ENCODE measurements around the gene GJA1.

GJA1 gene

DNA sequence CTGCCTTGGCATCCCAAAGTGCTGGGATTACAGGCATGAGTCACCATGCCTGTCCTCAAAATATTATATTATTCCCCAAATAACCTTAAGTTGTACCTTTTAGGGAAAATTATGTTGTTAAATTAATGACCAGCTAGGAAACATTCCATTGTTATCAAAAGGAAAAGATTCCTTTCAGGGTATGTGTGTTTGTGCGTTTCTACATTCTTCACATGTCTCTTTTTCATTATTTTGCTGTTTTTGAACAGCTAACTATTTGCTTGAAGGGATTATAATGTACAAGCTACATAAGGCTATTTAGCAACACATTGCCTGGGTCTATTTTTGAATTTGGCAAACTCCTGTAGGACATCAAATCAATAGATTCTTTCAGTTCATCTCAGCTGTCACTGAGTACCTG is 57.1 kb downstream of the GJA1 start:
- DNase-seq, result no peak

DNA sequence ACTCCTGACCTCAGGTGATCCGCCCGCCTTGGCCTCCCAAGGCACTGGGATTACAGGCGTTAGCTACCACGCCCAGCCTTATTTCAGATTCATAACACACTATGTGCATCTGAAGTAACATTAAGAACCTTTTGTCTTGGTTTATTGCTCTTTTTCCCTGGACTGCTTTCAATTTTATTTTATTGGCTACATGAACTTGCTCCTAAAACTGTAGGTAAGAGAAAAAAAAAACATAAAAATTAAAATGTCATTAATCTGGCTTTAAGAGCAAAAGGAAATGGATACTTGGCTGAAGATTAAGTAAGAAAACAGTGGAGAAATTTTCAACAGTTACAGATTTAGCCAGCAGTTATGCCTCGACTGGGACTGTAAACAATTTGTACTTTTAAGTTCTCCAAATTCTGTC is 62.5 kb downstream of the GJA1 start:
- no peak for DNase-seq

DNA sequence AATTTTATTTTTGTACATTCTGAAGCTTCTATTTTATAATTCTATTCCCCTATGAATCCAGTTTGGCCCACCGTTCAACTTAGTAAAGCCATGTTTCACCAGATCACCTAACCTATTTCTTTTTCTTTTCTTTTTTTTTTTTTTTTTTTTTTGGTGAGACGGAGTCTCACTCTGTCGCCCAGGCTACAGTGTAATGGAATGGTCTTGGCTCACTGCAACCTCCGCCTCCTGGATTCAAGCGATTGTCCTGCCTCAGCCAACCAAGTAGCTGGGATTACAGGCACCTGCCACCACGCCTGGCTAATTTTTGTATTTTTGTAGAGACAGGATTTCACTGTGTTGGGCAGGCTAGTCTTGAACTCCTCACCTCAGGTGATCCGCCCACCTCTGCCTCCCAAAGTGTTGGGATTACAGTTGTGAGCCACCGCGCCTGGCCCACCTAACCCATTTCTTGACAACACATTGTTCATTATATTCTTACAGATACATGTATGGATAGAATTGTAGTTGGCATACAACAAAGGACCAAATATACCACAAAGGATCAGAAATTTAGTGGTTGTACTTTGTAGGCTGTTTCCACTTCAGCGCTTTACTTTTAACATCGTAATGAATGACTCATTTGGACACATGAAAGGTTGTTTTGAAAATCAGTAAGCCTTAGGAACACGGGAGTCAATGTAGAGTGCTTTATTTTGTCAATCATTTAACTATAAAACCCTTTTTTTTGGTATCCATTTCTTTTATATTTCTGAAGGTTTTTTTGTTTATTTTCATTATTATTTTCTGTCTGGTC is 63.2 kb downstream of the GJA1 start:
- DNase-seq, result no peak

Data from activated CD8-positive, alpha-beta memory T cell treated with anti-CD3 and anti-CD28 coated beads, Interleukin-2, amount 50 U/mL, for 4 hours (primary cell).